SK-N-SH treated with all-trans-retinoic acid at 6 μM for 48 hours (cell line): Measurements from ENCODE around the gene SEMA4D.

ENCODE experiments used
- ATAC-seq: fragments of 200-7000 bp; cut with Tn5 transposase; 3 replicates; pipeline ENCODE4 v1.9.1; 2020; ENCODE audit warnings: mild to moderate bottlenecking, moderate library complexity
- ARNTL ChIP-seq: fragments of 450-650 bp; formaldehyde crosslinking; IDR thresholded peaks from 2 replicates; pipeline ENCODE4 v1.5.0; 2020; ENCODE audit warnings: low read depth, mild to moderate bottlenecking, moderate library complexity, borderline replicate concordance
- BACH2 ChIP-seq: fragments of 250-450 bp; sonication (Bioruptor Pico); IDR thresholded peaks from 2 replicates; pipeline ENCODE4 v1.9.0; 2021; ENCODE audit warnings: mild to moderate bottlenecking, borderline replicate concordance
- CSDC2 ChIP-seq: fragments of 250-450 bp; sonication (Bioruptor Pico); IDR thresholded peaks from 2 replicates; pipeline ENCODE4 v1.5.0; 2020; ENCODE audit warnings: mild to moderate bottlenecking, moderate library complexity
- CSRNP3 ChIP-seq: fragments of 250-450 bp; sonication (Bioruptor Pico); IDR thresholded peaks from 2 replicates; pipeline ENCODE4 v1.5.1; 2021; ENCODE audit warnings: mild to moderate bottlenecking, moderate library complexity
- ESRRG ChIP-seq: fragments of 250-450 bp; sonication (Bioruptor Pico); IDR thresholded peaks from 2 replicates; pipeline ENCODE4 v1.6.1; 2021; ENCODE audit warnings: mild to moderate bottlenecking
- GLIS3 ChIP-seq: fragments of 250-450 bp; sonication (Bioruptor Pico); IDR thresholded peaks from 2 replicates; pipeline ENCODE4 v1.5.0; 2020; ENCODE audit warnings: mild to moderate bottlenecking, moderate library complexity
- ISL1 ChIP-seq: fragments of 250-450 bp; sonication (Bioruptor Pico); IDR thresholded peaks from 2 replicates; pipeline ENCODE4 v2.1.2; 2022; ENCODE audit warnings: mild to moderate bottlenecking, moderate library complexity
- PPARA ChIP-seq: fragments of 250-450 bp; sonication (Bioruptor Pico); IDR thresholded peaks from 2 replicates; pipeline ENCODE4 v1.5.0; 2020; ENCODE audit warnings: mild to moderate bottlenecking, borderline replicate concordance
- SNAI2 ChIP-seq: fragments of 250-450 bp; sonication (Bioruptor Pico); IDR thresholded peaks from 2 replicates; pipeline ENCODE4 v1.5.0; 2020; ENCODE audit warnings: mild to moderate bottlenecking, moderate library complexity
- TCF4 ChIP-seq: fragments of 250-450 bp; sonication (Bioruptor Pico); IDR thresholded peaks from 2 replicates; pipeline ENCODE4 v1.8.0; 2021; ENCODE audit warnings: mild to moderate bottlenecking, moderate library complexity, borderline replicate concordance
- ZC3H10 ChIP-seq: fragments of 250-450 bp; sonication (Bioruptor Pico); IDR thresholded peaks from 2 replicates; pipeline ENCODE4 v1.5.1; 2021; ENCODE audit warnings: mild to moderate bottlenecking, moderate library complexity
- ZFP3 ChIP-seq: fragments of 250-450 bp; sonication (Bioruptor Pico); IDR thresholded peaks from 2 replicates; pipeline ENCODE4 v1.5.0; 2020; ENCODE audit warnings: mild to moderate bottlenecking, moderate library complexity
- ZNF565 ChIP-seq: fragments of 450-650 bp; formaldehyde crosslinking; conservative IDR thresholded peaks from 2 replicates; pipeline ENCODE4 v1.5.0; 2020; ENCODE audit warnings: low read depth, mild to moderate bottlenecking, moderate library complexity
- ZNF70 ChIP-seq: fragments of 450-650 bp; formaldehyde crosslinking; IDR thresholded peaks from 2 replicates; pipeline ENCODE4 v1.5.0; 2020; ENCODE audit warnings: mild to moderate bottlenecking, moderate library complexity
- TF ChIP-seq, protein P1 (sequence below): fragments of 250-450 bp; sonication (Bioruptor Pico); IDR thresholded peaks from 2 replicates; pipeline ENCODE4 v1.5.0; 2020; ENCODE audit warnings: mild to moderate bottlenecking, moderate library complexity
- TF ChIP-seq, protein P2 (sequence below): fragments of 250-450 bp; sonication (Bioruptor Pico); IDR thresholded peaks from 2 replicates; pipeline ENCODE4 v1.8.0; 2021; ENCODE audit warnings: low read depth, mild to moderate bottlenecking, moderate library complexity, borderline replicate concordance
- TF ChIP-seq, protein P3 (sequence below): fragments of 250-450 bp; sonication (Bioruptor Pico); IDR thresholded peaks from 2 replicates; pipeline ENCODE4 v1.8.0; 2020; ENCODE audit warnings: mild to moderate bottlenecking, moderate library complexity, borderline replicate concordance
- TF ChIP-seq, protein P4 (sequence below): fragments of 250-450 bp; sonication (Bioruptor Pico); IDR thresholded peaks from 2 replicates; pipeline ENCODE4 v1.5.1; 2020; ENCODE audit warnings: low read depth, mild to moderate bottlenecking, moderate library complexity

The SEMA4D gene

GRCh38 chr9:89483592-89484474, 14.1 kb downstream of the SEMA4D start (continued):
- TF ChIP-seq, protein P1, sequence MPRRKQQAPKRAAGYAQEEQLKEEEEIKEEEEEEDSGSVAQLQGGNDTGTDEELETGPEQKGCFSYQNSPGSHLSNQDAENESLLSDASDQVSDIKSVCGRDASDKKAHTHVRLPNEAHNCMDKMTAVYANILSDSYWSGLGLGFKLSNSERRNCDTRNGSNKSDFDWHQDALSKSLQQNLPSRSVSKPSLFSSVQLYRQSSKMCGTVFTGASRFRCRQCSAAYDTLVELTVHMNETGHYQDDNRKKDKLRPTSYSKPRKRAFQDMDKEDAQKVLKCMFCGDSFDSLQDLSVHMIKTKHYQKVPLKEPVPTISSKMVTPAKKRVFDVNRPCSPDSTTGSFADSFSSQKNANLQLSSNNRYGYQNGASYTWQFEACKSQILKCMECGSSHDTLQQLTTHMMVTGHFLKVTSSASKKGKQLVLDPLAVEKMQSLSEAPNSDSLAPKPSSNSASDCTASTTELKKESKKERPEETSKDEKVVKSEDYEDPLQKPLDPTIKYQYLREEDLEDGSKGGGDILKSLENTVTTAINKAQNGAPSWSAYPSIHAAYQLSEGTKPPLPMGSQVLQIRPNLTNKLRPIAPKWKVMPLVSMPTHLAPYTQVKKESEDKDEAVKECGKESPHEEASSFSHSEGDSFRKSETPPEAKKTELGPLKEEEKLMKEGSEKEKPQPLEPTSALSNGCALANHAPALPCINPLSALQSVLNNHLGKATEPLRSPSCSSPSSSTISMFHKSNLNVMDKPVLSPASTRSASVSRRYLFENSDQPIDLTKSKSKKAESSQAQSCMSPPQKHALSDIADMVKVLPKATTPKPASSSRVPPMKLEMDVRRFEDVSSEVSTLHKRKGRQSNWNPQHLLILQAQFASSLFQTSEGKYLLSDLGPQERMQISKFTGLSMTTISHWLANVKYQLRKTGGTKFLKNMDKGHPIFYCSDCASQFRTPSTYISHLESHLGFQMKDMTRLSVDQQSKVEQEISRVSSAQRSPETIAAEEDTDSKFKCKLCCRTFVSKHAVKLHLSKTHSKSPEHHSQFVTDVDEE (CRISPR knock-in tag) = no peak
- TF ChIP-seq SNAI2 (CRISPR knock-in tag) (no peak), ESRRG (CRISPR knock-in tag) (no peak), TCF4 (no peak)
- TF ChIP-seq, protein P2, sequence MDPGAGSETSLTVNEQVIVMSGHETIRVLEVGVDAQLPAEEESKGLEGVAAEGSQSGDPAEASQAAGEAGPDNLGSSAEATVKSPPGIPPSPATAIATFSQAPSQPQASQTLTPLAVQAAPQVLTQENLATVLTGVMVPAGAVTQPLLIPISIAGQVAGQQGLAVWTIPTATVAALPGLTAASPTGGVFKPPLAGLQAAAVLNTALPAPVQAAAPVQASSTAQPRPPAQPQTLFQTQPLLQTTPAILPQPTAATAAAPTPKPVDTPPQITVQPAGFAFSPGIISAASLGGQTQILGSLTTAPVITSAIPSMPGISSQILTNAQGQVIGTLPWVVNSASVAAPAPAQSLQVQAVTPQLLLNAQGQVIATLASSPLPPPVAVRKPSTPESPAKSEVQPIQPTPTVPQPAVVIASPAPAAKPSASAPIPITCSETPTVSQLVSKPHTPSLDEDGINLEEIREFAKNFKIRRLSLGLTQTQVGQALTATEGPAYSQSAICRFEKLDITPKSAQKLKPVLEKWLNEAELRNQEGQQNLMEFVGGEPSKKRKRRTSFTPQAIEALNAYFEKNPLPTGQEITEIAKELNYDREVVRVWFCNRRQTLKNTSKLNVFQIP (CRISPR knock-in tag) = no peak
- TF ChIP-seq, protein P3, sequence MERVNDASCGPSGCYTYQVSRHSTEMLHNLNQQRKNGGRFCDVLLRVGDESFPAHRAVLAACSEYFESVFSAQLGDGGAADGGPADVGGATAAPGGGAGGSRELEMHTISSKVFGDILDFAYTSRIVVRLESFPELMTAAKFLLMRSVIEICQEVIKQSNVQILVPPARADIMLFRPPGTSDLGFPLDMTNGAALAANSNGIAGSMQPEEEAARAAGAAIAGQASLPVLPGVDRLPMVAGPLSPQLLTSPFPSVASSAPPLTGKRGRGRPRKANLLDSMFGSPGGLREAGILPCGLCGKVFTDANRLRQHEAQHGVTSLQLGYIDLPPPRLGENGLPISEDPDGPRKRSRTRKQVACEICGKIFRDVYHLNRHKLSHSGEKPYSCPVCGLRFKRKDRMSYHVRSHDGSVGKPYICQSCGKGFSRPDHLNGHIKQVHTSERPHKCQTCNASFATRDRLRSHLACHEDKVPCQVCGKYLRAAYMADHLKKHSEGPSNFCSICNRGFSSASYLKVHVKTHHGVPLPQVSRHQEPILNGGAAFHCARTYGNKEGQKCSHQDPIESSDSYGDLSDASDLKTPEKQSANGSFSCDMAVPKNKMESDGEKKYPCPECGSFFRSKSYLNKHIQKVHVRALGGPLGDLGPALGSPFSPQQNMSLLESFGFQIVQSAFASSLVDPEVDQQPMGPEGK (CRISPR knock-in tag) = no peak

- TF ChIP-seq, protein P4, sequence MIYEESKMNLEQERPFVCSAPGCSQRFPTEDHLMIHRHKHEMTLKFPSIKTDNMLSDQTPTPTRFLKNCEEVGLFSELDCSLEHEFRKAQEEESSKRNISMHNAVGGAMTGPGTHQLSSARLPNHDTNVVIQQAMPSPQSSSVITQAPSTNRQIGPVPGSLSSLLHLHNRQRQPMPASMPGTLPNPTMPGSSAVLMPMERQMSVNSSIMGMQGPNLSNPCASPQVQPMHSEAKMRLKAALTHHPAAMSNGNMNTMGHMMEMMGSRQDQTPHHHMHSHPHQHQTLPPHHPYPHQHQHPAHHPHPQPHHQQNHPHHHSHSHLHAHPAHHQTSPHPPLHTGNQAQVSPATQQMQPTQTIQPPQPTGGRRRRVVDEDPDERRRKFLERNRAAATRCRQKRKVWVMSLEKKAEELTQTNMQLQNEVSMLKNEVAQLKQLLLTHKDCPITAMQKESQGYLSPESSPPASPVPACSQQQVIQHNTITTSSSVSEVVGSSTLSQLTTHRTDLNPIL (CRISPR knock-in tag) = no peak
- TF ChIP-seq, protein P2 (CRISPR knock-in tag) = no peak
- TF ChIP-seq PPARA (CRISPR knock-in tag) (no peak), ZFP3 (CRISPR knock-in tag) (no peak), CSDC2 (no peak), ARNTL (CRISPR knock-in tag) (no peak), ZNF70 (CRISPR knock-in tag) (no peak), GLIS3 (CRISPR knock-in tag) (no peak), ZC3H10 (no peak)
- no peak for ATAC-seq
Measured at GRCh38 chr9:89482901-89483361, 15.0 kb downstream of the SEMA4D start.

- no peak for ATAC-seq
- TF ChIP-seq ZNF565 = no peak
- no peak for TF ChIP-seq ARNTL (CRISPR knock-in tag)
- no peak for TF ChIP-seq CSRNP3
- TF ChIP-seq CSDC2 = no peak
- TF ChIP-seq, protein P3 (CRISPR knock-in tag) = no peak
- TF ChIP-seq, protein P1 (CRISPR knock-in tag) = no peak
- no peak for TF ChIP-seq ISL1 (CRISPR knock-in tag)
- no peak for TF ChIP-seq BACH2
- no peak for TF ChIP-seq TCF4
Measured at GRCh38 chr9:89482056-89482851, 15.7 kb downstream of the SEMA4D start.
